Transverse colon (tissue), 3 donors: ENCODE measurements around the gene DLGAP1.

ENCODE experiments used
- EP300 ChIP-seq: sonication (generic); formaldehyde crosslinking; IDR thresholded peaks from one replicate; pipeline ENCODE4 v1.6.1; 2017; ENCODE audit warnings: antibody characterized with exemption, low read depth
- POLR2A ChIP-seq: fragments of 450-650 bp; IDR thresholded peaks from one replicate; pipeline ENCODE4 v1.6.1; 2016; ENCODE audit warnings: antibody characterized with exemption, mild to moderate bottlenecking, moderate library complexity
- TF ChIP-seq, protein P1 (sequence below), 5 experiments: fragments of 200-600 bp in 3 of 5; fragments of 450-650 bp in 2 of 5; sonication (generic) in 3 of 5; IDR thresholded peaks; 1 replicate in 2 of 5; 2 replicates in 3 of 5; pipeline ENCODE4 v1.5.1; 2016 to 2017; ENCODE audit warnings: antibody characterized with exemption in 5 of 5, inconsistent platforms in 3 of 5, mild to moderate bottlenecking in 2 of 5, moderate library complexity in 1 of 5

- TF ChIP-seq, protein P1, sequence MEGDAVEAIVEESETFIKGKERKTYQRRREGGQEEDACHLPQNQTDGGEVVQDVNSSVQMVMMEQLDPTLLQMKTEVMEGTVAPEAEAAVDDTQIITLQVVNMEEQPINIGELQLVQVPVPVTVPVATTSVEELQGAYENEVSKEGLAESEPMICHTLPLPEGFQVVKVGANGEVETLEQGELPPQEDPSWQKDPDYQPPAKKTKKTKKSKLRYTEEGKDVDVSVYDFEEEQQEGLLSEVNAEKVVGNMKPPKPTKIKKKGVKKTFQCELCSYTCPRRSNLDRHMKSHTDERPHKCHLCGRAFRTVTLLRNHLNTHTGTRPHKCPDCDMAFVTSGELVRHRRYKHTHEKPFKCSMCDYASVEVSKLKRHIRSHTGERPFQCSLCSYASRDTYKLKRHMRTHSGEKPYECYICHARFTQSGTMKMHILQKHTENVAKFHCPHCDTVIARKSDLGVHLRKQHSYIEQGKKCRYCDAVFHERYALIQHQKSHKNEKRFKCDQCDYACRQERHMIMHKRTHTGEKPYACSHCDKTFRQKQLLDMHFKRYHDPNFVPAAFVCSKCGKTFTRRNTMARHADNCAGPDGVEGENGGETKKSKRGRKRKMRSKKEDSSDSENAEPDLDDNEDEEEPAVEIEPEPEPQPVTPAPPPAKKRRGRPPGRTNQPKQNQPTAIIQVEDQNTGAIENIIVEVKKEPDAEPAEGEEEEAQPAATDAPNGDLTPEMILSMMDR (IDR thresholded peaks at IDR 0.05), result no peak
- no peak for TF ChIP-seq EP300
- TF ChIP-seq POLR2A, result no peak
Observed at GRCh38 chr18:3931013-3931315, 524.1 kb downstream of the DLGAP1 start.
